Calu3 (cell line): ENCODE data around the gene VWF. TPM values are rescaled to one million over a fixed set of nuclear protein-coding genes. Genes with fewer than 3 reads are reported as not detected.

ENCODE experiments used
- BruUV-seq: library from RNA; stranded (reverse); fragments of 400-500 nt; replicated peaks from 2 replicates; lab custom pipeline; 2021; lab: Mats Ljungman, UMichigan
- CTCF ChIA-PET: fragments of 300-600 bp; sonication (Branson Sonifier 250); formaldehyde crosslinking; loops from one replicate; lab custom pipeline; 2022; ENCODE audit warnings: antibody characterized with exemption; lab: Charles Lee
- DNase-seq: peaks from one replicate; pipeline ENCODE4 v3.0.0; 2022
- H3K27ac Mint-ChIP-seq: one replicate; pipeline ENCODE4 v1.8.0; 2022; ENCODE audit warnings: mixed read lengths; ENCODE audit not compliant: unreplicated experiment
- H3K27me3 Mint-ChIP-seq: one replicate; pipeline ENCODE4 v1.8.0; 2022; ENCODE audit warnings: mixed read lengths; ENCODE audit not compliant: unreplicated experiment
- H3K36me3 Mint-ChIP-seq: one replicate; pipeline ENCODE4 v1.8.0; 2022; ENCODE audit warnings: mild to moderate bottlenecking, moderate library complexity, mixed read lengths; ENCODE audit not compliant: insufficient read depth, unreplicated experiment
- H3K4me1 Mint-ChIP-seq: one replicate; pipeline ENCODE4 v1.8.0; 2022; ENCODE audit warnings: mild to moderate bottlenecking, low read depth, mixed read lengths; ENCODE audit not compliant: unreplicated experiment
- H3K4me3 Mint-ChIP-seq: one replicate; pipeline ENCODE4 v1.8.0; 2022; ENCODE audit warnings: mild to moderate bottlenecking, low read depth, moderate library complexity, mixed read lengths; ENCODE audit not compliant: unreplicated experiment
- H3K9me3 Mint-ChIP-seq: one replicate; pipeline ENCODE4 v1.8.0; 2022; ENCODE audit warnings: low read depth, mixed read lengths; ENCODE audit not compliant: unreplicated experiment
- intact Hi-C: fragments of 100-400 bp; cut with micrococcal nuclease; formaldehyde crosslinking; loops from one replicate; pipeline ENCODE4 v1.10.0; 2022; ENCODE audit not compliant: unreplicated experiment
- total RNA-seq: library from RNA; stranded (reverse); gene quantifications from 2 replicates; pipeline ENCODE4 v1.2.3, GENCODE V29; 2022
- TF ChIP-seq, protein P1 (sequence below): fragments of 200-600 bp; IDR thresholded peaks from one replicate; pipeline ENCODE4 v1.8.0; 2022; ENCODE audit warnings: antibody characterized with exemption; ENCODE audit not compliant: unreplicated experiment

The VWF gene
- total RNA-seq, 1 experiment from 2014 or later = not detected

GRCh38 chr12:5967645-5968415 is 156.6 kb downstream of the VWF start:
- no peak for DNase-seq
- CTCF ChIA-PET = no interaction called here

DNA sequence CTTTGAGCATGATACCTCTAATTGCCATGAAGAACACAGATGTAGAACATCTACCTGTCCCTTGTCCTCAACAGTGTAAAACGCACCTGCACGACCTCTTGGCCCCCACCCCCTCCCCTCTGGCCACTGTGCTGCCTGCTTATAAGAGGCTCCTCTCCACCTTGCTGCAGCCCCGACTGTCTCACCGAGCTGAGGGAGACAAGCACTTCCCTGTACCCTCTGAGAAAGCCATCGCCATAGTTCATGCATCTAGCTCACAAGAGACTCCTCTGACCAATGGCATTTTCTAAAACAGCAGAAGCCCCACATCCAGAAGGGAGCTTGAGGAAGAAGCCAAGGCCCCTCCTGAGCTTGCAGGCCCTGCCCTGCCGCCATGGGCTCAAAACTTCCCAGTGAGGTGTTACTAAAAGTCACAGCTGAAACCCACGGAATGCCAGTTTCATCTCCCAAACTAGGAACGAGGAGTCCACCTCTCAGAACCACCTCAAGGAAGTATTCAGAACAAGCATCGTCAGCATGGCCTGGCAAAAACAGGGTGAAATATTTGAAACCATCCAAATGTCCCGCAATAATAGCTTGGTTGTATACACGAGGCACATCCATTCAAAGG is 157.9 kb downstream of the VWF start:
- DNase-seq = no peak
- TF ChIP-seq, protein P1, sequence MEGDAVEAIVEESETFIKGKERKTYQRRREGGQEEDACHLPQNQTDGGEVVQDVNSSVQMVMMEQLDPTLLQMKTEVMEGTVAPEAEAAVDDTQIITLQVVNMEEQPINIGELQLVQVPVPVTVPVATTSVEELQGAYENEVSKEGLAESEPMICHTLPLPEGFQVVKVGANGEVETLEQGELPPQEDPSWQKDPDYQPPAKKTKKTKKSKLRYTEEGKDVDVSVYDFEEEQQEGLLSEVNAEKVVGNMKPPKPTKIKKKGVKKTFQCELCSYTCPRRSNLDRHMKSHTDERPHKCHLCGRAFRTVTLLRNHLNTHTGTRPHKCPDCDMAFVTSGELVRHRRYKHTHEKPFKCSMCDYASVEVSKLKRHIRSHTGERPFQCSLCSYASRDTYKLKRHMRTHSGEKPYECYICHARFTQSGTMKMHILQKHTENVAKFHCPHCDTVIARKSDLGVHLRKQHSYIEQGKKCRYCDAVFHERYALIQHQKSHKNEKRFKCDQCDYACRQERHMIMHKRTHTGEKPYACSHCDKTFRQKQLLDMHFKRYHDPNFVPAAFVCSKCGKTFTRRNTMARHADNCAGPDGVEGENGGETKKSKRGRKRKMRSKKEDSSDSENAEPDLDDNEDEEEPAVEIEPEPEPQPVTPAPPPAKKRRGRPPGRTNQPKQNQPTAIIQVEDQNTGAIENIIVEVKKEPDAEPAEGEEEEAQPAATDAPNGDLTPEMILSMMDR = no peak
- no peaks in the 10 kb centered on the region for H3K9me3 Mint-ChIP-seq
- peaks cover 17% of the 10 kb centered on the region for H3K4me1 Mint-ChIP-seq
- no peak overlapping the region for H3K27ac Mint-ChIP-seq
- intact Hi-C loops = no loop called here
- no peaks in the 10 kb centered on the region for H3K36me3 Mint-ChIP-seq
- no peak overlapping the region for H3K4me3 Mint-ChIP-seq
- H3K27me3 Mint-ChIP-seq = peaks cover 67% of the 10 kb centered on the region
- CTCF ChIA-PET = interaction anchor here (0.6 kb wide), 1 partner anchor 502 kb away, joined by 6 read pairs; no protein-coding TSS in a partner anchor
- BruUV-seq = no TSS peak

More at GRCh38 chr12:5967645-5968415, 156.6 kb downstream of the VWF start:
- H3K9me3 Mint-ChIP-seq = no peaks in the 10 kb centered on the region
- no peaks in the 10 kb centered on the region for H3K36me3 Mint-ChIP-seq
- no peak overlapping the region for H3K4me3 Mint-ChIP-seq
- intact Hi-C loops = no loop called here
- H3K27ac Mint-ChIP-seq = no peak overlapping the region
- peaks cover 17% of the 10 kb centered on the region for H3K4me1 Mint-ChIP-seq
- H3K27me3 Mint-ChIP-seq = peaks cover 80% of the 10 kb centered on the region
- TF ChIP-seq, protein P1 = no peak
- no TSS peak for BruUV-seq

DNA sequence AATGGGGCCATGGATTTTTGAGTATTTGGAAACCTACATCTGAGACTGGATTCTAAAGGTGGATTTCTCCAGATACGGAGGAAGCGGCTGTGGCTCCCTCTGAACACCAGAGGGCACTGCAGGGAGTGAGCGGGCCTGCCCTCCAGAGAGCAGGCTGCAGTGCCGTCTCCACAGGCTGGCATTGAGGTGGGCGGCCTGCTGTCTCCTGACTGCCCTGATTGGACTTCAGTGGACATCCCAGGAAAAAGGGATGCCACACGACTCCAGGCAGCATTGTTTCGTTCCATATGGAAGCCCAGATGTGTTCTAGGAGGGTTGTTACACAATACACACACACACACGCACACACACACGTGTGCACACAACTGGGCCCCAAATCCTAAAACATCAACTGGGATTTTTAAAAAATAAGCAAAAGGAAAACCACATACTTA is 158.5 kb downstream of the VWF start:
- no TSS peak for BruUV-seq
- H3K27me3 Mint-ChIP-seq = peaks cover 61% of the 10 kb centered on the region

More for the DNA sequence above, 158.5 kb downstream of the VWF start:
- intact Hi-C loops = no loop called here
- H3K27ac Mint-ChIP-seq = no peak overlapping the region
- no peaks in the 10 kb centered on the region for H3K9me3 Mint-ChIP-seq
- TF ChIP-seq, protein P1 = peak; percentile 71
- CTCF ChIA-PET = no interaction called here
- peak; percentile 70 for DNase-seq
- no peaks in the 10 kb centered on the region for H3K36me3 Mint-ChIP-seq
- peaks cover 17% of the 10 kb centered on the region for H3K4me1 Mint-ChIP-seq
- H3K4me3 Mint-ChIP-seq = no peak overlapping the region
